GM19395 (cell line): ENCODE results near the gene RCAN3.
"Not testable (repeated sequence)": the region's sequence is repeated elsewhere in the genome, so short reads cannot be mapped to it uniquely, and the experiment has no call there.

ENCODE experiments used
- ATAC-seq: cut with Tn5 transposase; IDR thresholded peaks from one replicate; pipeline ENCODE4 v1.9.1; 2021; ENCODE audit warnings: mild to moderate bottlenecking, moderate library complexity; ENCODE audit not compliant: unreplicated experiment

The RCAN3 gene

GRCh38 chr1:24484199-24484598 is 18.4 kb upstream of the RCAN3 start:
- ATAC-seq: no peak

GRCh38 chr1:24486331-24487065 is 16.1 kb upstream of the RCAN3 start:
- no peak for ATAC-seq

- ATAC-seq: no peak
Measured at GRCh38 chr1:24487455-24487854, 15.2 kb upstream of the RCAN3 start.

- ATAC-seq: not testable (repeated sequence)
Measured at GRCh38 chr1:24488159-24488558, 14.5 kb upstream of the RCAN3 start.

GRCh38 chr1:24489674-24490073 is 13.0 kb upstream of the RCAN3 start:
- no peak for ATAC-seq

GRCh38 chr1:24490101-24490781 is 12.4 kb upstream of the RCAN3 start:
- no peak for ATAC-seq

GRCh38 chr1:24491577-24492360 is 10.9 kb upstream of the RCAN3 start:
- no peak for ATAC-seq

- ATAC-seq: not testable (repeated sequence)
Measured at GRCh38 chr1:24492935-24493334, 9.7 kb upstream of the RCAN3 start.

GRCh38 chr1:24493785-24494184 is 8.9 kb upstream of the RCAN3 start:
- no peak for ATAC-seq

GRCh38 chr1:24498589-24498988 is 4.0 kb upstream of the RCAN3 start:
- ATAC-seq: no peak

- no peak for ATAC-seq
Measured at GRCh38 chr1:24500448-24501048, 2.1 kb upstream of the RCAN3 start.

GRCh38 chr1:24501371-24502064 is 1.1 kb upstream of the RCAN3 start:
- ATAC-seq: no peak

- ATAC-seq: no peak
Measured at GRCh38 chr1:24502065-24502708, 449 bp upstream of the RCAN3 start.

GRCh38 chr1:24503059-24503751 is 569 bp downstream of the RCAN3 start:
- ATAC-seq: no peak

- no peak for ATAC-seq
Measured at GRCh38 chr1:24503870-24504523, 1.4 kb downstream of the RCAN3 start.

GRCh38 chr1:24504560-24504959 is 1.9 kb downstream of the RCAN3 start:
- no peak for ATAC-seq

- ATAC-seq: no peak
Measured at GRCh38 chr1:24505816-24506215, 3.2 kb downstream of the RCAN3 start.

- ATAC-seq: no peak
Measured at GRCh38 chr1:24506691-24507381, 4.2 kb downstream of the RCAN3 start.

GRCh38 chr1:24507405-24507804 is 4.8 kb downstream of the RCAN3 start:
- no peak for ATAC-seq
